GM18508 (cell line): ENCODE results near the gene ESR1.
"Not testable (repeated sequence)": the region's sequence is repeated elsewhere in the genome, so short reads cannot be mapped to it uniquely, and the experiment has no call there.

Experiments
- ATAC-seq: cut with Tn5 transposase; IDR thresholded peaks from one replicate; pipeline ENCODE4 v1.9.1; 2021; ENCODE audit warnings: moderate number of reproducible peaks; ENCODE audit not compliant: insufficient read depth, unreplicated experiment

The ESR1 gene

DNA sequence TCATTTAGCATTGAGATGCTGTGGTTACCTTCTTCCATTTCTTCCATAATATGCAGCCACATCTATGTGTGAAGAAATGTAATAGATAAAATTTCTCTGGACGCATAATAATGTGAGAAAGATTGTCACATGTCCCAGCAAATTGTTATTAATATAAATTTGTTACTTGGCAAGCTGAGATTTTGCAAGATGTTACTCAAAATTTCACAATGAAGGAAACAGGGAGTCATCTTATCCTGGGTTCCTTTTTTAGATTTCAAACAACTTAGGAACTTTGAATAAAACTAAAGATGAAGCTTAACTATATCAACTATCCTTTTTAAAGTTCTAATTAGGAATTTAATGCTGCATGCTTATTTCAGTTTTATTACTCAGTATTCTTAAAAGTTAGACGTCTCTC is 3.6 kb downstream of the ESR1 start:
- no peak for ATAC-seq

GRCh38 chr6:151813858-151814257 is 6.4 kb downstream of the ESR1 start:
- ATAC-seq = no peak

DNA sequence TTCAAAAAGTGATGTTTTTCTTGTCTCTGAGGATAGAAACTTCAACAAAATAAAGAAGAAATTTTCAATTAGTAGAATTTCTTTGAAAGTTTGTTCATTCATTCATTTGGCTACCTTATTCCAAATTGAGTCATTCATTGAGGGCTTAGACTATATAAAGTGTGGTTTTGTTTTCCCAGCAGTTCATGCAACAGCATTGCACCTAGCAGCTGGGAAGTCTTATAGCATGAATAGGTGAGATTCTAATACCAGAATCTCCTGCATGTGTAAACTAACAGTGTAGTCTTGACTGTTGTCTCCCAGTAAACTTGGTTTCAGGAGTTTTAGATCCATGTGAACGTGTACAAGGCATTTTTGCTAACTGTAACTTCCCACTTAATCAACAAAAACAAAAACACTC is 7.1 kb downstream of the ESR1 start:
- ATAC-seq = no peak

DNA sequence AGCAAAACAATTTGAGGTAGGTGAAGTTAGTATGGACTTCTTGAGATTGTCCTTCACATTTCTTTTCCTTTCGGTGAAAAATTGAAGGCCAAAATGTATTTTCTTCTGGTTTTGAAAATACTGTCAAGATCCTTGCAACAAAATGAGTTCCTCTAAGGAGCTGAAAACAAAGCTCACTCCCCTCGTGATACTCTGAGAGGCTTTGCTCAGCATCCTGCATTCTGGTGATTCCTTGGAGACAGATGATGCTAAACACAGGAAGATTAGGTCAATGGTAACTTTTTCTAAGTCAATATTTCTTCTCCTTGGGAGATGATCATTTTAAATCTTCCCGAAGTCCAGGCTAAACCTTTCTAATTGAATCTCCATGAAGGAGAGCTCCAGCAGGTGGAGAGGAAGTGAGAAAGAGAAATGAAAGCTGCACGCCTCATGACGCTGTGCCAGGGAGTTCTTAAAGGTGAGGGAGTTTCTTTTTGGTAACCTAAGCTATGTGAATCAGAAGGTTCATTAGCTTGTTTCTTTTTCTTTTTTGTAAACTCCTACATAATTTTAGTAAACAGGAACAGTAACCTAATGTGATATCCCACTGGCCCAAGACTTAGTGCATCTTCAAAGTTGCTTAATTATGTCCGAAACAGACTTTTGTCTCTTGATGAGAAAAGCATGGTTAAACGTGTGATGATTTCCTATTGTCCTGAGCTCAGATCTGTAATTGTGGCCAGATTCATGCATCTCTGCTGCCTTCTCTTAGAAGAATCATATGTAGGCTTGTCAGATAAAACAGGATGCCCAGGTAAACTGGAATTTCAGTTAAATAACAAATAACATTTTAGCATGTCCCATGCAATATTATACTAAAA is 15.0 kb downstream of the ESR1 start:
- ATAC-seq = peak; percentile 93

GRCh38 chr6:151826517-151827142 is 19.1 kb downstream of the ESR1 start:
- ATAC-seq = no peak

GRCh38 chr6:151832710-151833109 is 25.2 kb downstream of the ESR1 start:
- no peak for ATAC-seq

DNA sequence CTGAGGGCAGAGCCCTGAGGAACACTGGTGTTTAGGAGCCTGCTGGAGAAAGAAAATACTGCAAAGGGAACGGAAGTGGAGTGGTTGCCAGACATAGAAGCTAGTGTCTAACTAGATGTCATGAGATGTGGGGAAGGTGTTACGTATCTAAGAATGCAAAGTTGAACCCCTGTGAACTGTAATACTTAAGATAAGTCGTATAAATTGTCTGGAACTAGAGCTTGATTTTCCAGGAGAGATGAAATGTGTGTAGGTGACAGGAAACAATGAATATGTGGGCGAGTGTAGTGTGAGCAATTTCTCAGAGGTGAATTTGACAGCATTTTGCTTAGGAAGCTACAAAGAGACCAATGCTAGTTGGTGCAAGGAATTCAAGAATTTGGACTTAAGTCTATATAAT is 27.9 kb downstream of the ESR1 start:
- ATAC-seq = no peak

GRCh38 chr6:151837223-151837622 is 29.7 kb downstream of the ESR1 start:
- ATAC-seq = no peak

GRCh38 chr6:151842816-151843215 is 35.3 kb downstream of the ESR1 start:
- ATAC-seq = no peak

DNA sequence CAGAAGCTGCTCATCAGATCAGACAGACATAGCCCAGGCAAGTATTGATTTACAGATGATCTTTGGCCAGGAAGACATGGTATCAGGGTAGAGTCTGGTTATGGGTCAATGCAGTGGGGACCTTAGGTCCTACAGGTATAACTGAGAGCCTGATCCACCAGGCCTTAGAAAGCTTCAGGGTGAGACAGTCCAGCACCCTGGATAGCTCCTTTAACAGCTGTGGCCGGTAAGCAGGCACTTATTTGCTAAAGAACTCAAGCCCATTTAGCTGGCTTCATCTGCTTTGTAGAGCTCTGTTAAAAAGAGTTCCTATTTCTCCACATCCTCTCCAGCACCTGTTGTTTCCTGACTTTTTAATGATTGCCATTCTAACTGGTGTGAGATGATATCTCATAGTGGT is 39.6 kb downstream of the ESR1 start:
- no peak for ATAC-seq

DNA sequence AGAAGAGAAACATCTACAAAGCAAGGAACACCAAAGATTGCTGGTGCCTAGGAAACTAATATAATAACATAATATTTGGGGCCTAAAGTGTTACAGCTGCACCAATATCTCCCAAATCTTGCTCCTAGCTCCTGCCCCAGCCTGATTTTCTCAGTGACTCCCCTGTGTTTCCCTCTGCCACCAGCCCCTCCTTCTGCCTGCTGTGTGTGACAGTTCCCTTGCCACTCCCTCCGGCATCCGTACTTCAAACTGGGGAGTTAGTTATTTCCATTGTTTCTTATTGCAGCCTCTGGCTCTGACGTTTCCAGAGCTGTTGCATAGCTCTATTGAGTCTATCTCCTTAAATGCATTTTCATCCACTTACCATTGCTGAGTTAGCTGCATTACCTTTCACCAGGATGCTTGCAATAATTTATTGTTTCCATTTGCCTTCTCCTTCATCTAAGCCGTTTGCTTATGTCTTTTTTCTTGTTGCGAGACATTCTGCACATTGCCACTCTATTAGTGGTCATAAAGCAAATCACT is 43.1 kb downstream of the ESR1 start:
- no peak for ATAC-seq

GRCh38 chr6:151858294-151858693 is 50.8 kb downstream of the ESR1 start:
- ATAC-seq = no peak

GRCh38 chr6:151862461-151862860 is 55.0 kb downstream of the ESR1 start:
- no peak for ATAC-seq

DNA sequence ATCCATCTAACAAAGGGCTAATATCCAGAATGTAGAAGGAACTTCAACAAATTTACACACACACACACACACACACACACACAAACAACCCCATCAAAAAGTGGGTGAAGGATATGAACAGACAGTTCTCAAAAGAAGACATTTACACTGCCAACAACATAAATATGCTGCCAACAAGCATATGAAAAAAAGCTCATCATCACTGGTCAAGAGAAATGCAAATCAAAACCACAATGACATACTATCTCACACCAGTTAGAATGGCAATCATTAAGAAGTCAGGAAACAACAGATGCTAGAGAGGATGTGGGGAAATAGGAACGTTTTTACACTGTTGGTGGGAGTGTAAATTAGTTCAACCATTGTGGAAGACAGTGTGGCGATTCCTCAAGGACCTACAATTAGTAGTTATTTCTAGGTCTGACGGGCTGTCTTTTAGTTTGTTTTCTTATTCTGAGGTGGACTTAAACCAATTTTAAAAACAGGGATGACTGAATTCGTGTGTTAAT is 59.9 kb downstream of the ESR1 start:
- not testable (repeated sequence) for ATAC-seq

DNA sequence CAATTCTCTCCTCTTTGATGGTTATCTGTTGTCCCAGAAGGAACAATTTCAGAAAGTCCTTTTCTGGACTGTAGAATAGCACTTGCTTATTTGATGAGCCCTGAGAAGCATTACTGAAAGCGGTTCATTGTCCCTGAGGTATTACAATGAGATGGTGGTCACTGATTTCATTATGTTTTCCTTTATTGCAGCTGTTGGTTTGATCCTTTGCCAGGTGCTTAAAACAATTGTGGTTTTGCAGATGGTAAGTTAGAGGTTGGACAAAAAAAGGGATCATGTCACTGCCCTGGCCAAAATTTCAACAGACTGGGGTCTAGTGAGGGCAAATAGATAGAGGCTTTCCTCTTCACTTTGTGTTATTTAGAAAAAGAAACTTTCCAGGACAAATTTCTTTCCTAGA is 61.9 kb downstream of the ESR1 start:
- no peak for ATAC-seq

DNA sequence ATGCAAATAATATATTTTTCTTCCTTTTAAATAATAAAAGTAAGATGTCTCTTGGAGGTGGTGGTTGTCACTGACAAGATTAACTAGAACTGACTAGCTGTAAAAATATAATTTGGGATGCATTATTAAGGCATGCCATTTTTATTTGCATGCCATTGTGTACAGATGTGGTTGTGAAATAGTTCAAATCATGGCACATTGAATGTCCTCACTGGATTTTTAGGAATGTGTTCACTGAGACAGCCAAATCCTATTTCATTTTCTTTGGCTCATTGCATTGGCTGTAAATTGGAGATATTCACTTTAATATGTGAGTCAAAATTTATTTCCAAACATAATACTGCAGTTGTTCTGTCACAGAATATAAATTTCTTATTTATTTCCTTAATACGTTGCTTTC is 62.3 kb downstream of the ESR1 start:
- ATAC-seq = no peak

GRCh38 chr6:151870375-151870774 is 62.9 kb downstream of the ESR1 start:
- no peak for ATAC-seq

DNA sequence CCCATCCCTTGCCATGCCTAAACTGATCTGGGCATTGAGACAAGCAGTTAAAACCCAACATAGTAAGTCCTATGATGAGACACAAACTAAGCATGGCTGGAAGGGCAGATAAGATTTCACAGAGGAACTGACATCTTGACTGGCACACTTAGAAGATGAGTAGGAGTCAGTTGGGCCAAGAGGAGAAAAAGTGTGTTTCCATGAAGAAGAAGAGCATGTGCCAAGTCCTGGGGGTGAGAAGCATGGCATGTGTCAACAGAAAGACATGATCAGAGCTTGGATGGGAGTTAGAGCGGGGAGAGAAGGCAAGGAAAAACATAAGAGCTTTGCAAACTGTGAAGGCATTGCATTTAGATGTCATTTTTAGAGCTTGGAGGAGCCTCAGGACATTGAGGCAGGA is 68.0 kb downstream of the ESR1 start:
- no peak for ATAC-seq

DNA sequence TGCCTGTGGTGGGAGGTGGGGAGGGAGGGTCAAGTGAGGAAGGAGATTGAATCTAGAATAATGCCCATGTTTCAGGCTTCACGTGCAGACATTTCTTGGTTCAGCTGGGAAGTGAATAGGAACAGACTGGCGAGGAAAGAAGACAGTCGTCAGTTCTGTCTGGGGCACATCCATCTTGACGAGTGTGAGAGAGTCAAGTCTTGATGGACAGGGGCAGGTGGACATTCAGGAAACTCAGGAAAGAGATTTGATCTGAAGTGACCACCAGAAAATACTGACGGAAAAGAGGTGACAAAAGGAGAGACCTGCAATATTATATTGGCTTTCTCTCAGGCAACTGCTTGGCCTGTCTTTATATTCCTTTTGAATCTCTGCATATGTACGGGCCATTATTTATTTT is 68.6 kb downstream of the ESR1 start:
- no peak for ATAC-seq

DNA sequence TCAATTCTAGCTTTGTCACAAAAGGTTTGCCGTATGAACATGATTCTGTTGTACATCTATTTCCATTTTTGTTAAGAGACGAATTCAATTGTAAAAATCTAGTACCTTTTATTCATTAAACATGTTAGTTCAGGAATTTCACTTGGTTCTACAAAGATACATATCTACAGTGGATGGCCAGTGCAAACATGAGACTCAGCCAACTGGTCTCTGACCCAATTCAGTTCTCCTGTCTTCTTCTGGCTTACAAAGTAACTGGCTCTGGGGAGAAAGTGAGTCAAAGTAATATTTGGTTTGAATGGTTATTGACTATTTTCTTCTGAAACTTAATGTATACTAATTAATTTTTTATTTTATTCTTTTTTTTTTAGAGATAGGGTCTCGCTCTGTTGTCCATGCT is 70.0 kb downstream of the ESR1 start:
- ATAC-seq = no peak

DNA sequence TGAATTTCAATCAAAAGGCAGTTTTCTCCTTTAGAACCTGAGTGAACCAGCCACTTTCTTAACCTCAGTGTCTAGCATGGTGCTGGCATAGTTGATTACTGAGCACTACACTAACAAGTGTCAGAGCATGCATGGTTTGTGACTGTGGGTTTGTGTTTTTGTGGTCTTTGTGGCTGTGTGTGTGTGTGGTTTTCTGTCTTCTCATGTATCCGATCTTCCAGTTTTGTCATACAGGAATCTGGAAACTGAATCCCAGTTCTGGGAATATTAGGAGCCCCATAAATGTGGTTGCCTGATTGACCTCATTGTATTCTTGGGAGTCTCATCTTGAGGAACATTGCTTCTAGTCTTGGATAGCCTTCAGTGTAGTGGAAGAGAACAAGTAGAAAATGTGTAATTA is 73.7 kb downstream of the ESR1 start:
- no peak for ATAC-seq

DNA sequence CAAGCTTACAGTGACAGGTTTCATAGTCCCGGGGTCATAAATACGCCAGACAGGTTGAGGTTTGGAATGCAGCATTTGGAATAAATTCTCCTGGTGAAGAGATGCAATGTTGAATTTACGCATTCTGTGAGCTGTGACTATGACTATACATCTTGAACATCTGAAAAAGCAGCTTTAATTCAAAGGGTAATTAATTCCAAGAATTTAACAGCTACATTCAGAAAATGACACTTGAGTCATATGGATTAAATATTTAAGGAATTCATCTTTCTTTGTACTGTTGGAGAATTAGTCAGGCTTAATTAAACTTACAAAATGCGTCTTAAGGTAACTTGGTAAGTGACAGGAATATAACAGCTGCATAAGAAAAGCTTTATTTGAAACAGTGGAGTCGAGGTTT is 74.7 kb downstream of the ESR1 start:
- no peak for ATAC-seq
